D721Med (cell line): ENCODE results near the gene PYGO1.

ENCODE experiments used
- DNase-seq: peaks from one replicate; pipeline ENCODE4 v3.0.0; 2011; ENCODE audit warnings: low spot score; ENCODE audit not compliant: insufficient read length
- FAIRE-seq: peaks from 2 replicates; lab custom pipeline; 2011; peaks lifted over from hg19 to GRCh38; lab: Jason Lieb, UNC
- CTCF ChIP-seq: IDR thresholded peaks from 2 replicates; pipeline ENCODE4 v1.5.1; 2012; ENCODE audit warnings: mild to moderate bottlenecking, control low read depth; ENCODE audit not compliant: insufficient read depth; ENCODE audit errors: missing control alignments

PYGO1 gene

GRCh38 chr15:55573224-55573623 lies 14.9 kb downstream of the PYGO1 start:
- DNase-seq, result no peak
- no peak for FAIRE-seq
- no peak for TF ChIP-seq CTCF

GRCh38 chr15:55564347-55565145 lies 23.6 kb downstream of the PYGO1 start:
- FAIRE-seq (no peak), DNase-seq (no peak)
- TF ChIP-seq CTCF, result no peak

DNA sequence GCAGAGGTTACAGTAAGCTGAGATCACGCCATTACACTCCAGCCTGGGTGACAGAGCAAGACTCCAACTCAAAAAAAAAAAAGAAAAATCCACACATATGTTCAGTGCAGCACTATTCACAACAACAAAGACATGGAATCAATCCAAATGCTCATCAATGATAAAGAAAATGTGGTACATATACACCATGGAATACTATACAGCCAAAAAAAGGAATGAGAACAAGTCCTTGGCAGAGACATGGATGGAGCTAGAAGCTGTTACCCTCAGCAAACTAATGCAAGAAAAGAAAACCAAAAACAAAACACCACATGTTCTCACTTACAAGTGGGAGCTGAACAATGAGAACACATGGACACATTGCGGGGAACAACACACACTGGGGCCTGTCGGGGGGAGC lies 25.5 kb downstream of the PYGO1 start:
- FAIRE-seq (no peak), DNase-seq (no peak)
- no peak for TF ChIP-seq CTCF

GRCh38 chr15:55555089-55555488 lies 33.1 kb downstream of the PYGO1 start:
- no peak for DNase-seq
- no peak for TF ChIP-seq CTCF
- FAIRE-seq, result no peak

GRCh38 chr15:55552926-55553325 lies 35.2 kb downstream of the PYGO1 start:
- DNase-seq (no peak), FAIRE-seq (no peak)
- no peak for TF ChIP-seq CTCF

DNA sequence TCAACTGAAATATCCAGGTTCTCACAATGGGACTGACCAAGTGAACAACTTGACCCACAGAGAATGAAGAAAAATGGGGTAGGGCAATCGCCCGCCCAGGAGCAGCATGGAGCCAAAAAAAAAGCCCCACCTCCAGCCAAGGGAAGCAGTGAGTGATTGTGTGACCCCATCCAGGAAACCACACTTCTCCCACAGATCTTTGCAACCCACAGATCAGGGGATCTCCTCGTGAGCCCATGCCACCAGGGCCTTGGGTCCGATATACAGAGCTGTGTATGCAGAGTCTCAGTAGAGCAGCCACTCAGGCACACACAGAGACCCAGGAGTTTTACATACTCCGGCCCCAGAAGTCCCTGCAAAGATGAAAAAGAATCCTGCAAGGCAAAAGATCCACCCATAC lies 35.7 kb downstream of the PYGO1 start:
- DNase-seq (no peak), FAIRE-seq (no peak)
- no peak for TF ChIP-seq CTCF

GRCh38 chr15:55549305-55549704 lies 38.8 kb downstream of the PYGO1 start:
- FAIRE-seq (no peak), DNase-seq (no peak)
- no peak for TF ChIP-seq CTCF
